Activated CD8-positive, alpha-beta T cell treated with anti-CD3 and anti-CD28 coated beads, Interleukin-2, amount 10 ng/mL, durations not matched to agents 7 days and 5 days (primary cell): ENCODE data around the gene TRAF2. TPM values are rescaled to one million over a fixed set of nuclear protein-coding genes. Genes with fewer than 3 reads are reported as not detected.

Source experiments
- ATAC-seq: fragments of 150-1000 bp; cut with Tn5 transposase; one replicate; pipeline ENCODE4 v1.10.0; 2021; ENCODE audit warnings: moderate library complexity
- CTCF ChIA-PET: fragments of 350-600 bp; sonication (Branson Sonifier 250); formaldehyde crosslinking; loops from one replicate; lab custom pipeline; 2021; ENCODE audit warnings: antibody characterized with exemption; lab: Charles Lee
- POLR2A ChIA-PET: fragments of 350-600 bp; sonication (Branson Sonifier 250); formaldehyde crosslinking; loops from one replicate; lab custom pipeline; 2021; ENCODE audit warnings: antibody characterized with exemption; lab: Charles Lee
- DNase-seq: peaks from one replicate; pipeline ENCODE4 v3.0.0-alpha.2; 2020
- H3K27ac Mint-ChIP-seq: one replicate; pipeline ENCODE4 v1.8.0; 2021; ENCODE audit warnings: mild to moderate bottlenecking, mixed read lengths
- H3K27me3 Mint-ChIP-seq: one replicate; pipeline ENCODE4 v1.8.0; 2021; ENCODE audit warnings: low read depth, mixed read lengths
- H3K36me3 Mint-ChIP-seq: one replicate; pipeline ENCODE4 v1.8.0; 2021; ENCODE audit warnings: low read depth, mixed read lengths
- H3K4me1 Mint-ChIP-seq: one replicate; pipeline ENCODE4 v1.8.0; 2021; ENCODE audit warnings: low read depth, mixed read lengths
- H3K4me3 Mint-ChIP-seq: one replicate; pipeline ENCODE4 v1.8.0; 2021; ENCODE audit warnings: mild to moderate bottlenecking, mixed read lengths
- H3K9me3 Mint-ChIP-seq: one replicate; pipeline ENCODE4 v1.8.0; 2022; ENCODE audit warnings: mixed read lengths; ENCODE audit not compliant: insufficient read depth
- total RNA-seq, 2 experiments: library from RNA; stranded (reverse); gene quantifications; one replicate each; pipeline ENCODE4 v1.2.3, GENCODE V29; 2021

The TRAF2 gene
- total RNA-seq, 2 experiments from 2014 or later: 48.5 to 57.2 TPM

- ATAC-seq: peak; percentile 93
- peaks cover 21% of the 10 kb centered on the region for H3K4me1 Mint-ChIP-seq
- H3K27me3 Mint-ChIP-seq: peaks cover 13% of the 10 kb centered on the region
- peak; percentile 98 for DNase-seq
- peak within 1 kb of the TSS; percentile 92 for H3K4me3 Mint-ChIP-seq
- peak within 1 kb of the TSS; percentile 91 for H3K27ac Mint-ChIP-seq
- ChIA-PET POLR2A (no interaction called here), CTCF (interaction anchor here (1.5 kb wide), 1 partner anchor 37 kb away, joined by 5 read pairs; the partner anchor contains the start of gene TRAF2)
- H3K36me3 Mint-ChIP-seq: peaks cover 16% of the 10 kb centered on the region
- H3K9me3 Mint-ChIP-seq: no peaks in the 10 kb centered on the region
Measured at GRCh38 chr9:136849038-136849959, 37.0 kb upstream of the TRAF2 start, which contains the start of gene PHPT1. Gene PHPT1, plus strand, starts transcription at chr9:136849409. Its CDS starts 22 bp downstream, at chr9:136849431.

DNA sequence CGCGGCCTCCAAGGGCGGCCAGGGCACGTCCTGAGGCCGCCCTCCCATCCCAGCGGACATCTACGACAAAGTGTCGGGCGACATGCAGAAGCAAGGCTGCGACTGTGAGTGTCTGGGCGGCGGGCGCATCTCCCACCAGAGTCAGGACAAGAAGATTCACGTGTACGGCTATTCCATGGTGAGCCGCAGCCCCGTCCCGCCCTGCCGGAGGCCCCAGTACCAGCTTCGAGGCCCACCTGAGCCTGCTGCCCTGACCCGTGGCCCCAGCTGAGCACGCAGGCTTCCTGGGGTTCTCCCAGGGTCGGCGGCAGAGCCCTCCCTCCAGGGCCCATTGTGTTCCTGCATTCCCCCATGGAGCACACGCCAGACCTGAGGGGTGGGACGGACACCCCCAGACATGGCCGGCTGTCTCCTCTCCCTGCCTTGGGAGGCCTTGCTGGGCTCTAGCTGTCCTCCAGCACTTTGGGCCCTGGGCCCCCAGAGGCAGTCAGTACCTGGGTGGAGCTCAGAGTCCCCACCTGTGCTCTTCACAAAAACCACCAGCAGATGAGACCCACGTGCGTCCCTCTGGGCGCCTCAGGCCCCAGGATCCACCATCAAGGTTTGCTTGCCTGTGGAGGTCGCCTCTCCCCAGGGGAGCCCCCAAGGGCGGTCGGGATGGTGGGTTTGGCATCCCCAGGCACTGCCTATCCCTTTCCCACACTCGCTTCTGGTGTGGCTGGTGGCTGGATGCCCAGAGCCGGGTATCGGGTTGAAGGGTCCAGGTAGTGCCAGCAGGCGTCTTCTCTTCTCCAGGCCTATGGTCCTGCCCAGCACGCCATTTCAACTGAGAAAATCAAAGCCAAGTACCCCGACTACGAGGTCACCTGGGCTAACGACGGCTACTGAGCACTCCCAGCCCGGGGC lies 36.1 kb upstream of the TRAF2 start:
- Mint-ChIP-seq H3K4me1 (peaks cover 21% of the 10 kb centered on the region), H3K27me3 (peaks cover 13% of the 10 kb centered on the region), H3K27ac (peak overlapping the region; percentile 86), H3K9me3 (no peaks in the 10 kb centered on the region), H3K4me3 (peak overlapping the region; percentile 92), H3K36me3 (peaks cover 14% of the 10 kb centered on the region)
- CTCF ChIA-PET: no interaction called here
- DNase-seq: no peak
- no peak for ATAC-seq
- POLR2A ChIA-PET: no interaction called here

GRCh38 chr9:136850866-136851775 lies 35.2 kb upstream of the TRAF2 start:
- Mint-ChIP-seq H3K36me3 (peaks cover 13% of the 10 kb centered on the region), H3K4me3 (no peak overlapping the region), H3K27ac (no peak overlapping the region), H3K27me3 (peaks cover 13% of the 10 kb centered on the region), H3K4me1 (peaks cover 21% of the 10 kb centered on the region), H3K9me3 (no peaks in the 10 kb centered on the region)
- ChIA-PET CTCF (interaction anchor here (0.8 kb wide), 1 partner anchor 8 kb away, joined by 3 read pairs; no protein-coding TSS in a partner anchor), POLR2A (no interaction called here)
- ATAC-seq: no peak
- no peak for DNase-seq

GRCh38 chr9:136851941-136852663 lies 34.2 kb upstream of the TRAF2 start, which contains the start of gene MAMDC4:
Gene MAMDC4, plus strand, starts transcription at chr9:136852346. Its CDS starts 71 bp downstream, at chr9:136852417.
- Mint-ChIP-seq H3K36me3 (peaks cover 9% of the 10 kb centered on the region), H3K4me1 (peaks cover 18% of the 10 kb centered on the region), H3K27ac (no peak within 1 kb of the TSS), H3K4me3 (no peak within 1 kb of the TSS), H3K27me3 (peaks cover 7% of the 10 kb centered on the region), H3K9me3 (no peaks in the 10 kb centered on the region)
- ChIA-PET CTCF (interaction anchor here (0.6 to 0.8 kb wide), 2 partner anchors 9 to 31 kb away, joined by 3 read pairs; no protein-coding TSS in a partner anchor), POLR2A (interaction anchor here (0.6 kb wide), 1 partner anchor 63 kb away, joined by 3 read pairs; no protein-coding TSS in a partner anchor)
- DNase-seq (no peak), ATAC-seq (no peak)

GRCh38 chr9:136852664-136853595 lies 33.4 kb upstream of the TRAF2 start:
- ATAC-seq (no peak), DNase-seq (no peak)
- Mint-ChIP-seq H3K9me3 (no peaks in the 10 kb centered on the region), H3K4me1 (peaks cover 12% of the 10 kb centered on the region), H3K36me3 (peaks cover 6% of the 10 kb centered on the region), H3K27me3 (peaks cover 2% of the 10 kb centered on the region), H3K27ac (no peak overlapping the region), H3K4me3 (no peak overlapping the region)
- ChIA-PET CTCF (no interaction called here), POLR2A (no interaction called here)

GRCh38 chr9:136853596-136854112 lies 32.7 kb upstream of the TRAF2 start:
- H3K9me3 Mint-ChIP-seq: no peaks in the 10 kb centered on the region
- no peaks in the 10 kb centered on the region for H3K27me3 Mint-ChIP-seq
- CTCF ChIA-PET: no interaction called here
- no peak overlapping the region for H3K27ac Mint-ChIP-seq
- peaks cover 6% of the 10 kb centered on the region for H3K36me3 Mint-ChIP-seq
- ATAC-seq (no peak), DNase-seq (no peak)
- peaks cover 10% of the 10 kb centered on the region for H3K4me1 Mint-ChIP-seq
- H3K4me3 Mint-ChIP-seq: no peak overlapping the region
- POLR2A ChIA-PET: no interaction called here

DNA sequence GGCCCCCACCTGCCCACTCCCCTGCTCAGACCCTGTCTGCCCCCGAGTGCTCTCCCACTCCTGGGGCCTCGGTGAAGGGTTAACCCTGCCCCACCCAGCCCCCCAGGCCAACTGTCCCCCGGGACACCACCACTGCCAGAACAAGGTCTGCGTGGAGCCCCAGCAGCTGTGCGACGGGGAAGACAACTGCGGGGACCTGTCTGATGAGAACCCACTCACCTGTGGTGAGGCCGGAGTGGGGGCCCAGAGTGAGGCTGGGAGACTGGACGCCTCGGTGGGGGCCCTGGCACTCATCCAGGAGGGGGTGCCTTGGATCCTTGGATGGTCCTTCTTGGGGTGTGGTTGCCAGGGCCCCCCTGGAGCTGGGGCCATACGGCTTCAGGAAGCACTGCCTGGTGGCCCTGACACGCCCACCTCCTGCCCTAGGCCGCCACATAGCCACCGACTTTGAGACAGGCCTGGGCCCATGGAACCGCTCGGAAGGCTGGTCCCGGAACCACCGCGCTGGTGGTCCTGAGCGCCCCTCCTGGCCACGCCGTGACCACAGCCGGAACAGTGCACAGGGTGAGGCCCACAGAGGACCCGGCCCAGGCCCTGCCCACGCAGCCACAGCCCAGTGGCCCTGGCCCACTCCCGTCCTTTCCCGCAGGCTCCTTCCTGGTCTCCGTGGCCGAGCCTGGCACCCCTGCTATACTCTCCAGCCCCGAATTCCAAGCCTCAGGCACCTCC lies 32.0 kb upstream of the TRAF2 start:
- peaks cover 4% of the 10 kb centered on the region for H3K36me3 Mint-ChIP-seq
- DNase-seq: no peak
- H3K9me3 Mint-ChIP-seq: no peaks in the 10 kb centered on the region
- ChIA-PET POLR2A (no interaction called here), CTCF (no interaction called here)
- H3K27me3 Mint-ChIP-seq: no peaks in the 10 kb centered on the region
- H3K4me3 Mint-ChIP-seq: no peak overlapping the region
- H3K27ac Mint-ChIP-seq: no peak overlapping the region
- ATAC-seq: no peak
- H3K4me1 Mint-ChIP-seq: peaks cover 8% of the 10 kb centered on the region

- Mint-ChIP-seq H3K4me3 (no peak overlapping the region), H3K9me3 (no peaks in the 10 kb centered on the region), H3K4me1 (peaks cover 5% of the 10 kb centered on the region), H3K36me3 (peaks cover 2% of the 10 kb centered on the region), H3K27me3 (no peaks in the 10 kb centered on the region), H3K27ac (no peak overlapping the region)
- DNase-seq (no peak), ATAC-seq (no peak)
- CTCF ChIA-PET: no interaction called here
- POLR2A ChIA-PET: no interaction called here
Measured at GRCh38 chr9:136854842-136855460, 31.4 kb upstream of the TRAF2 start.
